MCF 10A (cell line): ENCODE data around the gene NFIB. TPM values are rescaled to one million over a fixed set of nuclear protein-coding genes. Genes with fewer than 3 reads are reported as not detected.

Experiments used
- BruUV-seq: library from RNA; stranded (reverse); fragments of 400-500 nt; replicated peaks from 2 replicates; lab custom pipeline; 2021; lab: Mats Ljungman, UMichigan
- CTCF ChIA-PET: fragments of 300-600 bp; sonication (Branson Sonifier 250); formaldehyde crosslinking; extraction: SDS; loops from one replicate; lab custom pipeline; 2021; ENCODE audit warnings: antibody characterized with exemption, inconsistent platforms; lab: Yijun Ruan, JAX
- POLR2A ChIA-PET: fragments of 300-600, 350-650 bp; sonication (Branson Sonifier 250); formaldehyde crosslinking; extraction: SDS; loops from one replicate; lab custom pipeline; 2020; ENCODE audit warnings: antibody characterized with exemption, inconsistent platforms; lab: Yijun Ruan, JAX
- DNase-seq: peaks from one replicate; pipeline ENCODE4 v3.0.0-alpha.2; 2018; ENCODE audit not compliant: unreplicated experiment
- H3K27ac Mint-ChIP-seq: one replicate; pipeline ENCODE4 v1.8.0; 2022; ENCODE audit warnings: mild to moderate bottlenecking, low read depth, mixed read lengths; ENCODE audit not compliant: unreplicated experiment
- H3K27me3 Mint-ChIP-seq: one replicate; pipeline ENCODE4 v1.8.0; 2022; ENCODE audit warnings: mixed read lengths; ENCODE audit not compliant: insufficient read depth, unreplicated experiment
- H3K36me3 Mint-ChIP-seq: one replicate; pipeline ENCODE4 v1.8.0; 2022; ENCODE audit warnings: mild to moderate bottlenecking, moderate library complexity, mixed read lengths; ENCODE audit not compliant: insufficient read depth, unreplicated experiment
- H3K4me1 Mint-ChIP-seq: one replicate; pipeline ENCODE4 v1.8.0; 2022; ENCODE audit warnings: mixed read lengths; ENCODE audit not compliant: insufficient read depth, unreplicated experiment
- H3K4me3 Mint-ChIP-seq: one replicate; pipeline ENCODE4 v1.8.0; 2022; ENCODE audit warnings: mild to moderate bottlenecking, moderate library complexity, mixed read lengths; ENCODE audit not compliant: unreplicated experiment
- H3K9me3 Mint-ChIP-seq: one replicate; pipeline ENCODE4 v1.8.0; 2022; ENCODE audit warnings: mixed read lengths; ENCODE audit not compliant: unreplicated experiment
- CTCF ChIP-seq: fragments of 200-600 bp; IDR thresholded peaks from one replicate; pipeline ENCODE4 v1.8.0; 2022; ENCODE audit warnings: antibody characterized with exemption, mild to moderate bottlenecking; ENCODE audit not compliant: unreplicated experiment
- intact Hi-C: fragments of 100-400 bp; cut with micrococcal nuclease; formaldehyde crosslinking; loops from 2 replicates; pipeline ENCODE4 v1.14.1; 2022
- total RNA-seq: library from RNA; stranded (reverse); gene quantifications from 2 replicates; pipeline ENCODE4 v1.2.3, GENCODE V29; 2022

The NFIB gene
- total RNA-seq, 1 experiment from 2014 or later = 70.8 TPM

DNA sequence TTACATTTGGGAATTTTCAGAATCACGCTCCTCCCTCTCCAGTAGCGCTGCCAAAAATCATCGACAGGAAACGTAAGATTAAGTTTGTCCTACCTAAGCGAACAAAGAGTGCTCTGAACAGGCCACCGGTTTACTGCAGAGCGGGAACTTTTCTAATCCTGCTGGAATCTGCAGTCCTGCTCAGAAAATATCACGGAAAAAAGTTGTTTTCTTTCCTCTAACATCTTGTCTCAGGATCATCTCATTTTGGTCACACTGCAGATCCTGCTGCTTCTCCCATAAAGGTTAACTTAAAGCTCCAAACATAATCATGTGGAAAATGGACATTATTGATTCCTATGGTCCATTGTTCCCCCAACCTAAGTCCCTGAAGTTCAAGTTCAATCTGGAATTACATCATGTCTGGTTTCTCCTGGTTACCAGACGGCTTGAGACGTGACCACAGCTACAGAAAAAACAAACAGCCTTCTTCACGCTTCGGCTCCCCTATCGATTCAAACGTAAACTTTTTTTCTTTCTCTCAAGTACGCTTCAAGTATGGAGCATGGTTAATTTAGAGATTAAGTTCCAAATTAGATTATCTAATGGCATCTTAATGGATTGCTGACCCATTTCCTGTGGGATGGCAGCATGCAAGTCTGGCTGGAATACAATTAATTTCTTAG lies 217.6 kb downstream of the NFIB start:
- POLR2A ChIA-PET = interaction anchor here (0.5 to 1.2 kb wide), 4 partner anchors 12 to 356 kb away, joined by 3 read pairs; no protein-coding TSS in a partner anchor
- CTCF ChIA-PET = interaction anchor here (0.9 kb wide), 1 partner anchor 256 kb away, joined by 3 read pairs; no protein-coding TSS in a partner anchor
- TF ChIP-seq CTCF = no peak
- intact Hi-C loops = loop anchor here (1.0 to 10.0 kb wide), 3 partner anchors 216 to 652 kb away; partner anchors contain the start of gene NFIB
- Mint-ChIP-seq H3K27me3 (no peaks in the 10 kb centered on the region), H3K4me3 (peak overlapping the region; percentile 63), H3K4me1 (peaks cover 29% of the 10 kb centered on the region), H3K36me3 (peaks cover 51% of the 10 kb centered on the region), H3K27ac (peak overlapping the region; percentile 80), H3K9me3 (no peaks in the 10 kb centered on the region)
- peak; percentile 72 for DNase-seq
- no TSS peak for BruUV-seq

- Mint-ChIP-seq H3K27me3 (no peaks in the 10 kb centered on the region), H3K27ac (no peak overlapping the region), H3K9me3 (no peaks in the 10 kb centered on the region), H3K4me3 (no peak overlapping the region), H3K36me3 (peaks cover 44% of the 10 kb centered on the region), H3K4me1 (peaks cover 29% of the 10 kb centered on the region)
- TF ChIP-seq CTCF = no peak
- intact Hi-C loops = loop anchor here (5.0 to 10.0 kb wide), 2 partner anchors 217 to 650 kb away; partner anchors contain the start of gene NFIB
- no TSS peak for BruUV-seq
- CTCF ChIA-PET = interaction anchor here (0.5 kb wide), 1 partner anchor 1144 kb away, joined by 3 read pairs; no protein-coding TSS in a partner anchor
- no peak for DNase-seq
- POLR2A ChIA-PET = interaction anchor here (0.6 kb wide), 1 partner anchor 401 kb away, joined by 3 read pairs; no protein-coding TSS in a partner anchor
Observed at GRCh38 chr9:14095277-14095676, 218.7 kb downstream of the NFIB start.

GRCh38 chr9:14094491-14094890 lies 219.4 kb downstream of the NFIB start:
- peaks cover 30% of the 10 kb centered on the region for H3K4me1 Mint-ChIP-seq

More at GRCh38 chr9:14094491-14094890, 219.4 kb downstream of the NFIB start:
- Mint-ChIP-seq H3K4me3 (no peak overlapping the region), H3K9me3 (no peaks in the 10 kb centered on the region), H3K27me3 (no peaks in the 10 kb centered on the region), H3K27ac (no peak overlapping the region), H3K36me3 (peaks cover 37% of the 10 kb centered on the region)
- TF ChIP-seq CTCF = no peak
- no TSS peak for BruUV-seq
- ChIA-PET CTCF (no interaction called here), POLR2A (no interaction called here)
- intact Hi-C loops = loop anchor here (10.0 kb wide), 1 partner anchor 650 kb away; no protein-coding TSS in a partner anchor
- DNase-seq = no peak
